Peyer's patch (tissue), 4 donors: Measurements from ENCODE around the gene PAIP2. TPM values are rescaled to one million over a fixed set of nuclear protein-coding genes. Genes with fewer than 3 reads are reported as not detected.

Experiments used
- DNase-seq, 3 donors: peaks; one replicate each; pipeline ENCODE4 v3.0.0-alpha.2; 2017 to 2019
- H3K27ac ChIP-seq, 4 donors: fragments of 200-600 bp; sonication (generic); one replicate each; pipeline ENCODE4 v1.5.1; 2016 to 2019
- H3K27me3 ChIP-seq, 2 donors: fragments of 200-600 bp; sonication (generic); one replicate each; pipeline ENCODE4 v1.5.1; 2019
- H3K36me3 ChIP-seq, 3 donors: fragments of 200-600 bp; sonication (generic); one replicate each; pipeline ENCODE4 v1.5.1; 2016 to 2019
- H3K4me1 ChIP-seq, 4 donors: fragments of 200-600 bp; sonication (generic); one replicate each; pipeline ENCODE4 v1.5.1; 2016 to 2019
- H3K4me3 ChIP-seq, 4 donors: fragments of 200-600 bp; sonication (generic); 1 replicate in 3 of 4; 2 replicates in 1 of 4; pipeline ENCODE4 v1.5.1; 2016 to 2019; ENCODE audit warnings: mild to moderate bottlenecking in 1 of 4
- H3K9me3 ChIP-seq, 4 donors: fragments of 200-600 bp; sonication (generic); one replicate each; pipeline ENCODE4 v1.5.1; 2016 to 2019; ENCODE audit warnings: mild to moderate bottlenecking in 1 of 4
- CTCF ChIP-seq, 6 experiments: fragments of 450-650 bp in 4 of 6; fragments of 200-600 bp in 2 of 6; sonication (generic) in 1 of 6; IDR thresholded peaks; one replicate each; pipeline ENCODE4 v1.5.1; 2017 to 2019; ENCODE audit warnings: antibody characterized with exemption in 6 of 6, mild to moderate bottlenecking in 3 of 6, moderate library complexity in 1 of 6
- POLR2A ChIP-seq, 2 donors: fragments of 450-650 bp; IDR thresholded peaks; one replicate each; pipeline ENCODE4 v1.5.1; 2017; ENCODE audit warnings: antibody characterized with exemption in 2 of 2, mild to moderate bottlenecking in 2 of 2, moderate library complexity in 2 of 2
- total RNA-seq, 4 donors: library from RNA; depleted of rRNA; stranded (reverse); fragments of >200 nt; gene quantifications; one replicate each; pipeline ENCODE4 v1.1.0, GENCODE V29; 2016

PAIP2 gene
- total RNA-seq, 4 donors from 2014 or later, result 24.3 to 77.6 (median 35.6) TPM

GRCh38 chr5:139295346-139296057 is 46.2 kb upstream of the PAIP2 start:
- peaks cover 0 to 57% (median 22%) of the 10 kb centered on the region in 4 donors for H3K4me1 ChIP-seq
- peak overlapping the region; percentile 60 to 88 (median 68) for H3K4me3 ChIP-seq
- H3K27ac ChIP-seq, result peak overlapping the region; percentile 98 to 99 (median 98)
- no peaks in the 10 kb centered on the region for H3K9me3 ChIP-seq
- no peak for DNase-seq
- no peaks in the 10 kb centered on the region for H3K36me3 ChIP-seq
- no peaks in the 10 kb centered on the region for H3K27me3 ChIP-seq
- TF ChIP-seq CTCF (IDR thresholded peaks at IDR 0.05) (no peak), POLR2A (IDR thresholded peaks at IDR 0.05) (no peak)

GRCh38 chr5:139296198-139296597 is 45.5 kb upstream of the PAIP2 start:
- Histone ChIP-seq H3K4me3 (peak overlapping the region in 1 of 4 donors; percentile 72), H3K27ac (peak overlapping the region in 1 of 4 donors; percentile 9), H3K27me3 (no peaks in the 10 kb centered on the region), H3K9me3 (no peaks in the 10 kb centered on the region), H3K36me3 (no peaks in the 10 kb centered on the region), H3K4me1 (peaks cover 0 to 57% (median 24%) of the 10 kb centered on the region in 4 donors)
- TF ChIP-seq CTCF (IDR thresholded peaks at IDR 0.05) (no peak), POLR2A (IDR thresholded peaks at IDR 0.05) (no peak)
- no peak for DNase-seq

GRCh38 chr5:139296862-139297326 is 44.8 kb upstream of the PAIP2 start:
- H3K27me3 ChIP-seq, result no peaks in the 10 kb centered on the region
- H3K9me3 ChIP-seq, result no peaks in the 10 kb centered on the region
- H3K36me3 ChIP-seq, result no peaks in the 10 kb centered on the region
- no peak overlapping the region for H3K27ac ChIP-seq
- H3K4me1 ChIP-seq, result peaks cover 0 to 59% (median 24%) of the 10 kb centered on the region in 4 donors
- no peak overlapping the region for H3K4me3 ChIP-seq
- TF ChIP-seq POLR2A (IDR thresholded peaks at IDR 0.05) (no peak), CTCF (IDR thresholded peaks at IDR 0.05) (no peak)
- no peak for DNase-seq

GRCh38 chr5:139297439-139298133 is 44.1 kb upstream of the PAIP2 start:
- no peak overlapping the region for H3K4me3 ChIP-seq

GRCh38 chr5:139298242-139298641 is 43.4 kb upstream of the PAIP2 start:
- Histone ChIP-seq H3K36me3 (no peaks in the 10 kb centered on the region), H3K4me3 (no peak overlapping the region), H3K27ac (no peak overlapping the region), H3K9me3 (no peaks in the 10 kb centered on the region), H3K4me1 (peaks cover 0 to 66% (median 26%) of the 10 kb centered on the region in 4 donors), H3K27me3 (no peaks in the 10 kb centered on the region)
- no peak for TF ChIP-seq CTCF (IDR thresholded peaks at IDR 0.05)
- TF ChIP-seq POLR2A (IDR thresholded peaks at IDR 0.05), result no peak
- no peak for DNase-seq

More at GRCh38 chr5:139297439-139298133, 44.1 kb upstream of the PAIP2 start:
- Histone ChIP-seq H3K36me3 (no peaks in the 10 kb centered on the region), H3K9me3 (no peaks in the 10 kb centered on the region), H3K4me1 (peaks cover 0 to 66% (median 24%) of the 10 kb centered on the region in 4 donors), H3K27me3 (no peaks in the 10 kb centered on the region), H3K27ac (no peak overlapping the region)
- TF ChIP-seq POLR2A (IDR thresholded peaks at IDR 0.05), result no peak
- DNase-seq, result no peak

GRCh38 chr5:139299486-139299885 is 42.2 kb upstream of the PAIP2 start:
- DNase-seq, result no peak

More at GRCh38 chr5:139299486-139299885, 42.2 kb upstream of the PAIP2 start:
- Histone ChIP-seq H3K9me3 (no peaks in the 10 kb centered on the region), H3K4me3 (no peak overlapping the region), H3K27ac (no peak overlapping the region), H3K4me1 (peaks cover 0 to 77% (median 27%) of the 10 kb centered on the region in 4 donors), H3K36me3 (no peaks in the 10 kb centered on the region), H3K27me3 (no peaks in the 10 kb centered on the region)
- TF ChIP-seq POLR2A (IDR thresholded peaks at IDR 0.05), result no peak
- no peak for TF ChIP-seq CTCF (IDR thresholded peaks at IDR 0.05)
